Endothelial cell of umbilical vein (primary cell): Measurements from ENCODE around the gene SAPCD2. TPM values are rescaled to one million over a fixed set of nuclear protein-coding genes. Genes with fewer than 3 reads are reported as not detected.

Source experiments
- BruUV-seq: library from RNA; stranded (reverse); fragments of 400-500 nt; replicated peaks from 2 replicates; lab custom pipeline; 2021; lab: Mats Ljungman, UMichigan
- CTCF ChIA-PET: fragments of 300-600, 350-600 bp; sonication (Branson Sonifier 250); formaldehyde crosslinking; loops from one replicate; lab custom pipeline; 2021; ENCODE audit warnings: antibody characterized with exemption, inconsistent platforms; lab: Charles Lee
- POLR2A ChIA-PET: fragments of 300-600, 350-600 bp; sonication (Branson Sonifier 250); formaldehyde crosslinking; loops from one replicate; lab custom pipeline; 2021; ENCODE audit warnings: antibody characterized with exemption, inconsistent platforms; lab: Charles Lee
- DNase-seq: peaks from one replicate; pipeline ENCODE4 v3.0.0-alpha.2; 2011; ENCODE audit warnings: low read depth, low spot score
- FAIRE-seq: peaks from 2 replicates; lab custom pipeline; 2011; peaks lifted over from hg19 to GRCh38; lab: Jason Lieb, UNC
- H2AFZ ChIP-seq: 2 replicates; pipeline ENCODE4 v1.6.0; 2012; ENCODE audit warnings: low read depth, low read length, control low read depth, inconsistent platforms
- H3K27ac ChIP-seq: 2 replicates; pipeline ENCODE4 v1.5.1; 2011; ENCODE audit warnings: low read depth, mild to moderate bottlenecking, control low read depth, low read length, moderate library complexity; ENCODE audit not compliant: insufficient read depth
- H3K27me3 ChIP-seq, 2 experiments: 2 replicates each; pipeline versions ENCODE4 v1.6.0 to v1.6.1; 2011; ENCODE audit warnings: low read length in 2 of 2, mixed read lengths in 1 of 2; ENCODE audit not compliant: control insufficient read depth in 2 of 2, insufficient read depth in 2 of 2
- H3K36me3 ChIP-seq, 2 experiments: 2 replicates in 1 of 2; 3 replicates in 1 of 2; pipeline ENCODE4 v1.5.1; 2011; ENCODE audit warnings: low read length in 2 of 2, mild to moderate bottlenecking in 1 of 2, moderate library complexity in 1 of 2; ENCODE audit not compliant: control insufficient read depth in 2 of 2, insufficient read depth in 2 of 2; ENCODE audit errors: extremely low read depth in 1 of 2
- H3K4me1 ChIP-seq: 3 replicates; pipeline ENCODE4 v1.5.1; 2011; ENCODE audit warnings: mild to moderate bottlenecking, low read length; ENCODE audit not compliant: control insufficient read depth, insufficient read depth; ENCODE audit errors: extremely low read depth
- H3K4me2 ChIP-seq: 2 replicates; pipeline ENCODE4 v1.6.1; 2011; ENCODE audit warnings: low read length, control low read depth, mixed read lengths; ENCODE audit not compliant: insufficient read depth
- H3K4me3 ChIP-seq, 3 experiments: fragments of 200-600 bp in 1 of 3; sonication (generic), shearing (Covaris generic) in 1 of 3; replicated peaks in 1 of 3; 2 replicates each; pipeline ENCODE4 v1.5.1; 2011 to 2016; ENCODE audit warnings: control low read depth in 3 of 3, low read length in 3 of 3, mild to moderate bottlenecking in 2 of 3, inconsistent platforms in 1 of 3, low read depth in 1 of 3, moderate library complexity in 1 of 3; ENCODE audit not compliant: insufficient read depth in 1 of 3
- H3K79me2 ChIP-seq: 2 replicates; pipeline ENCODE4 v1.6.0; 2012; ENCODE audit warnings: low read length, inconsistent platforms; ENCODE audit not compliant: control insufficient read depth, insufficient read depth
- H3K9ac ChIP-seq: replicated peaks from 2 replicates; pipeline ENCODE3; 2011; ENCODE audit warnings: low read length, control low read depth; ENCODE audit not compliant: insufficient read depth; ENCODE audit errors: extremely low read depth
- H3K9me1 ChIP-seq: replicated peaks from 3 replicates; pipeline ENCODE4 v1.6.0; 2011; ENCODE audit warnings: mild to moderate bottlenecking, low read length; ENCODE audit not compliant: control insufficient read depth, insufficient read depth; ENCODE audit errors: extremely low read depth
- H3K9me3 ChIP-seq: replicated peaks from 2 replicates; pipeline ENCODE4 v1.5.1; 2012; ENCODE audit warnings: low read length, inconsistent platforms; ENCODE audit not compliant: control insufficient read depth, insufficient read depth
- H4K20me1 ChIP-seq: replicated peaks from 2 replicates; pipeline ENCODE3; 2011; ENCODE audit warnings: mild to moderate bottlenecking, low read length; ENCODE audit not compliant: control insufficient read depth, insufficient read depth; ENCODE audit errors: extremely low read depth
- CTCF ChIP-seq, 2 donors: IDR thresholded peaks; 1 replicate in 1 of 2; 2 replicates in 1 of 2; pipeline ENCODE4 v1.5.1; 2011; ENCODE audit warnings: low read length in 2 of 2, mild to moderate bottlenecking in 2 of 2, moderate library complexity in 2 of 2, control low read depth in 1 of 2, inconsistent platforms in 1 of 2, low read depth in 1 of 2; ENCODE audit not compliant: insufficient read depth in 1 of 2; ENCODE audit errors: extremely low read depth in 1 of 2
- EZH2 ChIP-seq: IDR thresholded peaks from 2 replicates; pipeline ENCODE4 v1.6.1; 2012; ENCODE audit warnings: borderline replicate concordance, low read depth, mild to moderate bottlenecking, moderate library complexity, low read length, inconsistent platforms; ENCODE audit not compliant: severe bottlenecking
- FOS ChIP-seq: IDR thresholded peaks from 2 replicates; pipeline ENCODE4 v1.6.1; 2011; ENCODE audit warnings: mild to moderate bottlenecking, low read length, moderate library complexity, borderline replicate concordance; ENCODE audit not compliant: insufficient read depth
- GATA2 ChIP-seq: IDR thresholded peaks from 2 replicates; pipeline ENCODE4 v1.7.0; 2011; ENCODE audit warnings: low read depth, mild to moderate bottlenecking, moderate library complexity, mixed read lengths, low read length; ENCODE audit not compliant: insufficient read length, insufficient read depth
- JUN ChIP-seq: IDR thresholded peaks from 2 replicates; pipeline ENCODE4 v1.6.1; 2011; ENCODE audit warnings: borderline replicate concordance, low read depth; ENCODE audit not compliant: insufficient read length, insufficient read depth
- MAX ChIP-seq: IDR thresholded peaks from 2 replicates; pipeline ENCODE4 v1.6.1; 2011; ENCODE audit not compliant: insufficient read depth, insufficient read length
- MYC ChIP-seq: IDR thresholded peaks from one replicate; pipeline ENCODE4 v1.6.1; 2011; ENCODE audit warnings: mild to moderate bottlenecking, low read depth, low read length
- POLR2A ChIP-seq: IDR thresholded peaks from 2 replicates; pipeline ENCODE4 v1.6.1; 2012; ENCODE audit warnings: low read depth, mild to moderate bottlenecking, control low read depth, low read length
- POLR2AphosphoS5 ChIP-seq: IDR thresholded peaks from 2 replicates; pipeline ENCODE4 v1.6.1; 2012; ENCODE audit warnings: low read depth, mild to moderate bottlenecking, control low read depth, low read length, moderate library complexity; ENCODE audit not compliant: insufficient read depth
- dilution Hi-C: fragments of 300-500 bp; cut with MboI; formaldehyde crosslinking; loops from one replicate; pipeline ENCODE4 v1.15.0; 2019; ENCODE audit warnings: low sequenced_read_pairs; ENCODE audit not compliant: extremely low pct_ligation_motif_present
- intact Hi-C: fragments of 100-400 bp; cut with micrococcal nuclease; formaldehyde crosslinking; loops from one replicate; pipeline ENCODE4 v1.10.0; 2022
- polyA plus RNA-seq, 4 experiments: library from polyadenylated mRNA; depleted of rRNA in 3 of 4; stranded (reverse) in 3 of 4; unstranded in 1 of 4; fragments of >200 nt; gene quantifications; 2 replicates each; pipeline versions ENCODE4 v1.2.1 to v1.2.3, GENCODE V29; 2011 to 2012; ENCODE audit warnings: missing spikeins in 1 of 4
- total RNA-seq: library from RNA; stranded (reverse); gene quantifications from 2 replicates; pipeline ENCODE4 v1.2.3, GENCODE V29; 2021

Gene SAPCD2
- total and polyA plus RNA-seq, 2 donors (not counting 3 experiments of a cell fraction or from before 2014, with no cell fraction given), result 11.5 to 27.8 TPM

GRCh38 chr9:137054932-137055384, 15.4 kb downstream of the SAPCD2 start:
- no peaks in the 10 kb centered on the region for H3K9me3 ChIP-seq
- no peak overlapping the region for H3K9ac ChIP-seq
- DNase-seq (no peak), FAIRE-seq (no peak)
- intact Hi-C loops (no loop called here), dilution Hi-C loops (no loop called here)
- H4K20me1 ChIP-seq, result no peaks in the 10 kb centered on the region
- H3K4me1 ChIP-seq, result no peaks in the 10 kb centered on the region
- no peak overlapping the region for H3K27ac ChIP-seq
- BruUV-seq, result no TSS peak
- ChIA-PET CTCF (interaction anchor here (0.6 to 7.4 kb wide), 5 partner anchors 8 to 26 kb away, joined by 3 to 50 read pairs (median 14); partner anchors contain the start of gene NPDC1), POLR2A (no interaction called here)
- H2AFZ ChIP-seq, result no peak overlapping the region
- no peak for TF ChIP-seq POLR2A
- no peak for TF ChIP-seq JUN
- TF ChIP-seq POLR2AphosphoS5, result no peak
- no peak for TF ChIP-seq FOS
- no peak for TF ChIP-seq CTCF (IDR thresholded peaks at IDR 0.05; ENCODE audit: extremely low read depth in 1 of 2, insufficient read depth in 1 of 2, low read depth in 1 of 2, low read length in 2 of 2)
- no peak for TF ChIP-seq MAX
- TF ChIP-seq GATA2, result no peak
- TF ChIP-seq MYC, result no peak
- TF ChIP-seq EZH2, result no peak
- no peaks in the 10 kb centered on the region for H3K36me3 ChIP-seq
- no peaks in the 10 kb centered on the region for H3K79me2 ChIP-seq
- peaks cover 8 to 19% of the 10 kb centered on the region in 2 experiments for H3K27me3 ChIP-seq
- no peak overlapping the region for H3K4me2 ChIP-seq
- no peaks in the 10 kb centered on the region for H3K9me1 ChIP-seq
- no peak overlapping the region for H3K4me3 ChIP-seq
